Neural crest cell (in vitro differentiated cells): Measurements from ENCODE around the gene WRAP73. TPM values are rescaled to one million over a fixed set of nuclear protein-coding genes. Genes with fewer than 3 reads are reported as not detected.

ENCODE experiments used
- DNase-seq: peaks from one replicate; pipeline ENCODE4 v3.0.0; 2021; ENCODE audit warnings: low read depth, mixed read lengths, low spot score
- H3K27ac Mint-ChIP-seq: one replicate; pipeline ENCODE4 v1.8.0; 2021; ENCODE audit warnings: mild to moderate bottlenecking, mixed read lengths; ENCODE audit not compliant: unreplicated experiment
- H3K27me3 Mint-ChIP-seq: 2 replicates; pipeline ENCODE4 v1.8.0; 2021; ENCODE audit warnings: low read depth, mild to moderate bottlenecking, mixed read lengths
- H3K36me3 Mint-ChIP-seq: 2 replicates; pipeline ENCODE4 v1.8.0; 2021; ENCODE audit warnings: low read depth, mild to moderate bottlenecking, mixed read lengths
- H3K4me1 Mint-ChIP-seq: 2 replicates; pipeline ENCODE4 v1.8.0; 2021; ENCODE audit warnings: mixed read lengths
- H3K4me3 Mint-ChIP-seq: one replicate; pipeline ENCODE4 v1.8.0; 2021; ENCODE audit warnings: mild to moderate bottlenecking, mixed read lengths
- H3K9me3 Mint-ChIP-seq: 2 replicates; pipeline ENCODE4 v1.8.0; 2021; ENCODE audit warnings: mixed read lengths
- CTCF ChIP-seq: fragments of 200-600 bp; sonication (generic); conservative IDR thresholded peaks from 2 replicates; pipeline ENCODE4 v1.5.0; 2021; ENCODE audit warnings: antibody characterized with exemption, mild to moderate bottlenecking
- total RNA-seq: library from RNA; stranded (reverse); gene quantifications from 2 replicates; pipeline ENCODE4 v1.2.1, GENCODE V29; 2021

The WRAP73 gene
- total RNA-seq, 1 donor from 2014 or later: 28.9 TPM

GRCh38 chr1:3606779-3607702 is 42.9 kb downstream of the WRAP73 start:
- H3K4me1 Mint-ChIP-seq: peaks cover 26% of the 10 kb centered on the region
- TF ChIP-seq CTCF: no peak
- no peaks in the 10 kb centered on the region for H3K9me3 Mint-ChIP-seq
- peaks cover 4% of the 10 kb centered on the region for H3K27me3 Mint-ChIP-seq
- H3K36me3 Mint-ChIP-seq: no peaks in the 10 kb centered on the region
- DNase-seq: no peak
- no peak overlapping the region for H3K4me3 Mint-ChIP-seq
- H3K27ac Mint-ChIP-seq: peak overlapping the region; percentile 6

GRCh38 chr1:3604997-3605823 is 44.7 kb downstream of the WRAP73 start:
- peaks cover 21% of the 10 kb centered on the region for H3K4me1 Mint-ChIP-seq
- H3K27ac Mint-ChIP-seq: no peak overlapping the region
- no peaks in the 10 kb centered on the region for H3K36me3 Mint-ChIP-seq
- no peak for DNase-seq
- H3K27me3 Mint-ChIP-seq: no peaks in the 10 kb centered on the region
- H3K9me3 Mint-ChIP-seq: no peaks in the 10 kb centered on the region
- H3K4me3 Mint-ChIP-seq: no peak overlapping the region
- TF ChIP-seq CTCF: no peak

- H3K4me1 Mint-ChIP-seq: peaks cover 15% of the 10 kb centered on the region
- no peak overlapping the region for H3K27ac Mint-ChIP-seq
- no peaks in the 10 kb centered on the region for H3K27me3 Mint-ChIP-seq
- no peaks in the 10 kb centered on the region for H3K9me3 Mint-ChIP-seq
- H3K36me3 Mint-ChIP-seq: no peaks in the 10 kb centered on the region
- DNase-seq: no peak
- no peak overlapping the region for H3K4me3 Mint-ChIP-seq
- TF ChIP-seq CTCF: no peak
Observed at GRCh38 chr1:3604468-3604974, 45.4 kb downstream of the WRAP73 start.

- Mint-ChIP-seq H3K9me3 (no peaks in the 10 kb centered on the region), H3K36me3 (no peaks in the 10 kb centered on the region), H3K4me3 (no peak overlapping the region)
Observed at GRCh38 chr1:3603571-3604467, 46.1 kb downstream of the WRAP73 start.

More at GRCh38 chr1:3603571-3604467, 46.1 kb downstream of the WRAP73 start:
- DNase-seq: no peak
- no peaks in the 10 kb centered on the region for H3K27me3 Mint-ChIP-seq
- H3K4me1 Mint-ChIP-seq: peaks cover 13% of the 10 kb centered on the region
- no peak overlapping the region for H3K27ac Mint-ChIP-seq
- no peak for TF ChIP-seq CTCF
